A549 (cell line): ENCODE measurements around the gene OAS3. TPM values are rescaled to one million over a fixed set of nuclear protein-coding genes. Genes with fewer than 3 reads are reported as not detected.

Source experiments
- ATAC-seq, 2 experiments: fragments of 200-7000 bp in 1 of 2; fragments of >200 bp in 1 of 2; cut with Nextera tagmentation in 1 of 2; cut with Tn5 transposase in 1 of 2; 3 replicates each; pipeline versions ENCODE4 v1.8.0 to v1.9.1; 2018 to 2020; ENCODE audit warnings: mild to moderate bottlenecking in 1 of 2, moderate library complexity in 1 of 2
- CTCF ChIA-PET: fragments of 300-600 bp; sonication (Branson Sonifier 250); formaldehyde crosslinking; extraction: SDS; loops from one replicate; lab custom pipeline; 2021; ENCODE audit warnings: antibody characterized with exemption, inconsistent platforms; lab: Yijun Ruan, JAX
- POLR2A ChIA-PET: fragments of 350-600 bp; formaldehyde crosslinking; extraction: SDS; loops from one replicate; lab custom pipeline; 2021; ENCODE audit warnings: antibody characterized with exemption, inconsistent platforms; lab: Yijun Ruan, JAX
- DNase-seq, 2 experiments: peaks; one replicate each; pipeline versions ENCODE4 v3.0.0 to v3.0.0-alpha.2; 2011 to 2016; ENCODE audit warnings: low read depth in 1 of 2, low spot score in 1 of 2
- FAIRE-seq: peaks from 2 replicates; lab custom pipeline; 2011; peaks lifted over from hg19 to GRCh38; lab: Jason Lieb, UNC
- H3K27ac ChIP-seq, 2 experiments: fragments of >200 bp; sonication (Bioruptor Twin); formaldehyde crosslinking; 3 replicates each; pipeline ENCODE4 v1.5.1; 2016 to 2017
- H3K4me1 ChIP-seq: fragments of >200 bp; sonication (Bioruptor Twin); formaldehyde crosslinking; 3 replicates; pipeline ENCODE4 v1.6.1; 2016
- H3K4me2 ChIP-seq: fragments of >200 bp; sonication (Bioruptor Twin); formaldehyde crosslinking; 3 replicates; pipeline ENCODE4 v1.6.1; 2016
- H3K4me3 ChIP-seq: fragments of >200 bp; sonication (Bioruptor Twin); formaldehyde crosslinking; 3 replicates; pipeline ENCODE4 v1.5.1; 2016
- H3K9me3 ChIP-seq: fragments of >200 bp; sonication (Bioruptor Twin); formaldehyde crosslinking; 3 replicates; pipeline ENCODE4 v1.6.1; 2016
- BHLHE40 ChIP-seq: IDR thresholded peaks from 2 replicates; pipeline ENCODE4 v1.6.1; 2012; ENCODE audit warnings: low read depth, low read length, inconsistent platforms
- CBX8 ChIP-seq: fragments of 200-600 bp; sonication (generic); IDR thresholded peaks from 2 replicates; pipeline ENCODE4 v1.6.1; 2016
- CHD4 ChIP-seq: fragments of 200-600 bp; sonication (generic); IDR thresholded peaks from 2 replicates; pipeline ENCODE4 v1.6.1; 2016; ENCODE audit warnings: antibody characterized with exemption, mild to moderate bottlenecking, borderline replicate concordance
- EHMT2 ChIP-seq: fragments of 200-600 bp; sonication (generic); IDR thresholded peaks from 2 replicates; pipeline ENCODE4 v1.6.1; 2016; ENCODE audit warnings: antibody characterized with exemption, low read depth, mild to moderate bottlenecking, moderate library complexity
- ESRRA ChIP-seq: fragments of 150-350 bp; IDR thresholded peaks from 2 replicates; pipeline ENCODE4 v1.6.1; 2014; ENCODE audit warnings: mild to moderate bottlenecking, low read length, borderline replicate concordance
- FOSL2 ChIP-seq, 2 experiments: fragments of 450-650 bp in 1 of 2; fragments of >200 bp in 1 of 2; sonication (Bioruptor Twin) in 1 of 2; formaldehyde crosslinking; IDR thresholded peaks; 2 replicates each; pipeline versions ENCODE4 v1.5.0 to v1.6.1; 2016 to 2020; ENCODE audit warnings: mild to moderate bottlenecking in 1 of 2, moderate library complexity in 1 of 2
- FOXS1 ChIP-seq: fragments of 250-450 bp; sonication (Bioruptor Pico); IDR thresholded peaks from 2 replicates; pipeline ENCODE4 v1.5.0; 2020; ENCODE audit warnings: mild to moderate bottlenecking, moderate library complexity
- HDAC2 ChIP-seq: fragments of 200-600 bp; sonication (generic); IDR thresholded peaks from 2 replicates; pipeline ENCODE4 v1.6.1; 2016
- HEYL ChIP-seq: fragments of 250-450 bp; sonication (Bioruptor Pico); IDR thresholded peaks from 2 replicates; pipeline ENCODE4 v1.8.0; 2021; ENCODE audit warnings: mild to moderate bottlenecking, moderate library complexity
- JUNB ChIP-seq: fragments of >200 bp; sonication (Bioruptor Twin); formaldehyde crosslinking; IDR thresholded peaks from 2 replicates; pipeline ENCODE4 v1.6.1; 2016
- MYC ChIP-seq: IDR thresholded peaks from 2 replicates; pipeline ENCODE4 v1.6.1; 2012; ENCODE audit warnings: mild to moderate bottlenecking, inconsistent platforms, low read length, improper control_type of control experiment, borderline replicate concordance
- NFE2L2 ChIP-seq: fragments of 150-350 bp; conservative IDR thresholded peaks from 2 replicates; pipeline ENCODE4 v1.6.1; 2014; ENCODE audit warnings: low read length
- NPAS2 ChIP-seq: fragments of 250-450 bp; sonication (Bioruptor Pico); IDR thresholded peaks from 2 replicates; pipeline ENCODE4 v1.8.0; 2022; ENCODE audit warnings: mild to moderate bottlenecking, moderate library complexity, borderline replicate concordance
- NR3C1 ChIP-seq: fragments of >200 bp; sonication (Bioruptor Twin); formaldehyde crosslinking; IDR thresholded peaks from 3 replicates; pipeline ENCODE4 v1.6.1; 2017
- RAD21 ChIP-seq, 2 experiments: fragments of >200 bp in 1 of 2; sonication (Bioruptor Twin) in 1 of 2; formaldehyde crosslinking in 1 of 2; IDR thresholded peaks in 1 of 2; conservative IDR thresholded peaks in 1 of 2; 2 replicates in 1 of 2; 3 replicates in 1 of 2; pipeline ENCODE4 v1.6.1; 2012 to 2018; ENCODE audit warnings: inconsistent platforms in 1 of 2
- SMC3 ChIP-seq: fragments of >200 bp; sonication (Bioruptor Twin); formaldehyde crosslinking; IDR thresholded peaks from 3 replicates; pipeline ENCODE4 v1.6.1; 2018; ENCODE audit warnings: inconsistent platforms
- TFCP2L1 ChIP-seq: fragments of 250-450 bp; sonication (Bioruptor Pico); IDR thresholded peaks from 2 replicates; pipeline ENCODE4 v1.5.0; 2021; ENCODE audit warnings: mild to moderate bottlenecking
- ZC3H11A ChIP-seq: fragments of 450-650 bp; IDR thresholded peaks from 2 replicates; pipeline ENCODE4 v1.6.1; 2014; ENCODE audit warnings: antibody characterized with exemption, mild to moderate bottlenecking
- ZSCAN20 ChIP-seq: fragments of 250-450 bp; sonication (Bioruptor Pico); IDR thresholded peaks from 2 replicates; pipeline ENCODE4 v1.8.0; 2022; ENCODE audit warnings: mild to moderate bottlenecking, moderate library complexity
- WGBS: methylation state at CpG from one replicate; pipeline ENCODE4 v1.1.6; 2017; ENCODE audit errors: missing lambda C conversion rate; 5-methylcytosine and 5-hydroxymethylcytosine counted together
- polyA plus RNA-seq, 4 experiments: library from polyadenylated mRNA; depleted of rRNA in 3 of 4; stranded (reverse); fragments of >200 nt; fragmentation: RNase III in 1 of 4; extraction: RNeasy Plus Mini Kit Qiagen cat#74134 plus additional on column Dnase treatment in 1 of 4; gene quantifications; 2 replicates in 3 of 4; 3 replicates in 1 of 4; pipeline ENCODE4 v1.2.3, GENCODE V29; 2011 to 2017
- TF ChIP-seq, protein P1 (sequence below): fragments of 250-450 bp; sonication (Bioruptor Pico); IDR thresholded peaks from 2 replicates; pipeline ENCODE4 v1.5.0; 2021; ENCODE audit warnings: mild to moderate bottlenecking, moderate library complexity, borderline replicate concordance
- TF ChIP-seq, protein P2 (sequence below): fragments of >200 bp; sonication (Bioruptor Twin); formaldehyde crosslinking; IDR thresholded peaks from 3 replicates; pipeline ENCODE4 v1.6.1; 2016
- TF ChIP-seq, protein P3 (sequence below): fragments of >200 bp; sonication (Bioruptor Twin); formaldehyde crosslinking; IDR thresholded peaks from 3 replicates; pipeline ENCODE4 v1.5.1; 2016
- TF ChIP-seq, protein P4 (sequence below): fragments of 450-650 bp; IDR thresholded peaks from 2 replicates; pipeline ENCODE4 v1.6.1; 2014; ENCODE audit warnings: antibody characterized with exemption

Gene OAS3
- polyA plus RNA-seq, 2 of the 4 experiments (the other 2 are of a cell fraction), result 22.7 to 36.7 TPM

DNA sequence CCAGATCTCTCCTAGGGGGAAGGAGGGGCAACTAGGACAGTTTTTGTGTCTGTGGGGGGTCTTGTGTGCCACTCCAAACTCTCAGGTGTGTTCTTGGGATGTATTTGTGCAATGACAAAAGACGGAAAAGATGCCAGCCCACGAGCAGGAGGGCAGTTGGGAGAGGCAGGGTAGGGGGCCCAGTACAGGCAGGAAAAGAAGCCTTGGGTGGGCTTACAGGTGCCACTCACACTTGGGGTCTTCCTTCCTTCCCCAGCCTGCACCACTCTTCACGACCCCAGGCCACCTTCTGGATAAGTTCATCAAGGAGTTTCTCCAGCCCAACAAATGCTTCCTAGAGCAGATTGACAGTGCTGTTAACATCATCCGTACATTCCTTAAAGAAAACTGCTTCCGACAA lies 64.4 kb downstream of the OAS3 start:
- Histone ChIP-seq H3K4me2 (no peak overlapping the region), H3K4me1 (peaks cover 10% of the 10 kb centered on the region; the same call in 1 of the 3 replicates), H3K27ac (no peak overlapping the region), H3K4me3 (no peak overlapping the region), H3K9me3 (no peaks in the 10 kb centered on the region)
- TF ChIP-seq HEYL (CRISPR knock-in tag) (no peak), TFCP2L1 (no peak), ZC3H11A (no peak), CBX8 (no peak)
- TF ChIP-seq, protein P1, sequence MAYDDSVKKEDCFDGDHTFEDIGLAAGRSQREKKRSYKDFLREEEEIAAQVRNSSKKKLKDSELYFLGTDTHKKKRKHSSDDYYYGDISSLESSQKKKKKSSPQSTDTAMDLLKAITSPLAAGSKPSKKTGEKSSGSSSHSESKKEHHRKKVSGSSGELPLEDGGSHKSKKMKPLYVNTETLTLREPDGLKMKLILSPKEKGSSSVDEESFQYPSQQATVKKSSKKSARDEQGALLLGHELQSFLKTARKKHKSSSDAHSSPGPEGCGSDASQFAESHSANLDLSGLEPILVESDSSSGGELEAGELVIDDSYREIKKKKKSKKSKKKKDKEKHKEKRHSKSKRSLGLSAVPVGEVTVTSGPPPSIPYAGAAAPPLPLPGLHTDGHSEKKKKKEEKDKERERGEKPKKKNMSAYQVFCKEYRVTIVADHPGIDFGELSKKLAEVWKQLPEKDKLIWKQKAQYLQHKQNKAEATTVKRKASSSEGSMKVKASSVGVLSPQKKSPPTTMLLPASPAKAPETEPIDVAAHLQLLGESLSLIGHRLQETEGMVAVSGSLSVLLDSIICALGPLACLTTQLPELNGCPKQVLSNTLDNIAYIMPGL (CRISPR knock-in tag), result no peak
- TF ChIP-seq, protein P2, sequence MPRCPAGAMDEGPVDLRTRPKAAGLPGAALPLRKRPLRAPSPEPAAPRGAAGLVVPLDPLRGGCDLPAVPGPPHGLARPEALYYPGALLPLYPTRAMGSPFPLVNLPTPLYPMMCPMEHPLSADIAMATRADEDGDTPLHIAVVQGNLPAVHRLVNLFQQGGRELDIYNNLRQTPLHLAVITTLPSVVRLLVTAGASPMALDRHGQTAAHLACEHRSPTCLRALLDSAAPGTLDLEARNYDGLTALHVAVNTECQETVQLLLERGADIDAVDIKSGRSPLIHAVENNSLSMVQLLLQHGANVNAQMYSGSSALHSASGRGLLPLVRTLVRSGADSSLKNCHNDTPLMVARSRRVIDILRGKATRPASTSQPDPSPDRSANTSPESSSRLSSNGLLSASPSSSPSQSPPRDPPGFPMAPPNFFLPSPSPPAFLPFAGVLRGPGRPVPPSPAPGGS, result no peak
- DNase-seq, result no peak
- 72% methylated on average over 5 of the region's 5 CpGs for WGBS
- ATAC-seq, result no peak
- CTCF ChIA-PET, result interaction anchor here (0.8 to 2.3 kb wide), 2 partner anchors 10 to 13 kb away, joined by 3 to 9 read pairs; no protein-coding TSS in a partner anchor
- POLR2A ChIA-PET, result no interaction called here
- FAIRE-seq, result no peak

DNA sequence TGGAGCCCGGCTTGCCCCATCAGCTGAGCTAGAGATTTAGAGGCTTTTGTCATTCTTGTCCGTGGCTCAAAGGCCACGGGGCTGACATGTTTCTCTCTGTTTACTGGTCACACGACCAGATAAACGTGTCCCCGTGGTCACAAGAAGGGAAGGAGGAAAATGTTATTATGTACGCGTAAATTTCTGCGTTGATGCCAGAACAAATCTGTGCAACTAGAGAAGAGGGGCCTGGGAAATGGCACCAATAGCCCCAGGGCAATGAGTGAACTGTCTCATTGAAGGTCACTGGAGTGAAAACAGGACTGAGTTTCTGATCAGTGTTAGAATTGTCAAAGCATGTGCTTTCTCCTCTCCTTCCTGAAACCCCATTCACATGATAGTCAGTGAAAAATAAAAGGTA lies 65.4 kb downstream of the OAS3 start:
- H3K4me1 ChIP-seq, result peaks cover 10% of the 10 kb centered on the region; the same call in 1 of the 3 replicates
- WGBS, result 52% methylated on average over 9 of the region's 9 CpGs

DNA sequence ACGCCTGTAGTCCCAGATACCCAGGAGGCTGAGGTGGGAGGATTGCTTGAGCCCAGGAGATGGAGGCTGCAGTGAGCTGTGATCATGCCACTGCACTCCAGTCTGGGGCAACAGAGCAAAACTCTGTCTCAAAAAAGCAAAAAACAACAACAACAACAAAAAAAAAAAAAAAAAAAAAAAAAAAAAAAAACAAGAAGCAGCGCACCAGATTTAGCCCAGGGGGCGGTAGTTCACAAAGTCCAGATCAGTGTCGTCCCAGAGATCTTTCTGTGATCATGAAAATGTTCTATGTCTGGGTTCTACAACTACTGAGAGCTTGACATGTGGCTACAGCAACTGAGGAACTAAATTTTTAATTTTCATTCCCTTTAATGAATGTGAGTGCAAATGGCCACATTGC lies 67.5 kb downstream of the OAS3 start:
- no peak overlapping the region for H3K4me2 ChIP-seq
- POLR2A ChIA-PET, result no interaction called here
- 48% methylated on average over 4 of the region's 4 CpGs for WGBS
- DNase-seq (peak; percentile 20 to 33), FAIRE-seq (no peak), ATAC-seq (0 out of 6 replicates have a peak, but pooled peaks of 1 of the 2 experiments have one; percentile 32)
- H3K4me3 ChIP-seq, result no peak overlapping the region
- CTCF ChIA-PET, result interaction anchor here (0.6 to 2.2 kb wide), 5 partner anchors 12 to 1221 kb away, joined by 4 to 10 read pairs (median 7); no protein-coding TSS in a partner anchor
- H3K4me1 ChIP-seq, result peaks cover 10% of the 10 kb centered on the region; the same call in 1 of the 3 replicates
- TF ChIP-seq HDAC2, result no peak
- TF ChIP-seq RAD21 (conservative IDR thresholded peaks at IDR 0.05 in 1 of 2, IDR thresholded peaks at IDR 0.05 in 1 of 2), result 0 out of 5 replicates have a peak, but pooled peaks of 1 of the 2 experiments have one; percentile 25
- TF ChIP-seq, protein P3, sequence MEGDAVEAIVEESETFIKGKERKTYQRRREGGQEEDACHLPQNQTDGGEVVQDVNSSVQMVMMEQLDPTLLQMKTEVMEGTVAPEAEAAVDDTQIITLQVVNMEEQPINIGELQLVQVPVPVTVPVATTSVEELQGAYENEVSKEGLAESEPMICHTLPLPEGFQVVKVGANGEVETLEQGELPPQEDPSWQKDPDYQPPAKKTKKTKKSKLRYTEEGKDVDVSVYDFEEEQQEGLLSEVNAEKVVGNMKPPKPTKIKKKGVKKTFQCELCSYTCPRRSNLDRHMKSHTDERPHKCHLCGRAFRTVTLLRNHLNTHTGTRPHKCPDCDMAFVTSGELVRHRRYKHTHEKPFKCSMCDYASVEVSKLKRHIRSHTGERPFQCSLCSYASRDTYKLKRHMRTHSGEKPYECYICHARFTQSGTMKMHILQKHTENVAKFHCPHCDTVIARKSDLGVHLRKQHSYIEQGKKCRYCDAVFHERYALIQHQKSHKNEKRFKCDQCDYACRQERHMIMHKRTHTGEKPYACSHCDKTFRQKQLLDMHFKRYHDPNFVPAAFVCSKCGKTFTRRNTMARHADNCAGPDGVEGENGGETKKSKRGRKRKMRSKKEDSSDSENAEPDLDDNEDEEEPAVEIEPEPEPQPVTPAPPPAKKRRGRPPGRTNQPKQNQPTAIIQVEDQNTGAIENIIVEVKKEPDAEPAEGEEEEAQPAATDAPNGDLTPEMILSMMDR, result peak; percentile 21; the same call in 1 of the 3 replicates
- H3K27ac ChIP-seq, result no peak overlapping the region
- no peaks in the 10 kb centered on the region for H3K9me3 ChIP-seq

More for the DNA sequence above, 65.4 kb downstream of the OAS3 start:
- CTCF ChIA-PET, result interaction anchor here (0.8 kb wide), 1 partner anchor 14 kb away, joined by 3 read pairs; no protein-coding TSS in a partner anchor
- ATAC-seq (no peak), DNase-seq (no peak), FAIRE-seq (no peak)
- POLR2A ChIA-PET, result no interaction called here
- Histone ChIP-seq H3K4me2 (no peak overlapping the region), H3K4me3 (no peak overlapping the region), H3K9me3 (no peaks in the 10 kb centered on the region), H3K27ac (no peak overlapping the region)
- TF ChIP-seq EHMT2 (no peak), FOSL2 (IDR thresholded peaks at IDR 0.05) (no peak), FOSL2 (CRISPR knock-in tag; IDR thresholded peaks at IDR 0.05) (no peak), HEYL (CRISPR knock-in tag) (no peak), MYC (no peak), NPAS2 (CRISPR knock-in tag) (no peak), ESRRA (no peak), ZSCAN20 (CRISPR knock-in tag) (no peak), FOXS1 (CRISPR knock-in tag) (no peak), NFE2L2 (no peak), SMC3 (no peak), CHD4 (no peak), BHLHE40 (no peak), NR3C1 (no peak), JUNB (no peak)
- TF ChIP-seq, protein P3, result no peak
- TF ChIP-seq, protein P4, sequence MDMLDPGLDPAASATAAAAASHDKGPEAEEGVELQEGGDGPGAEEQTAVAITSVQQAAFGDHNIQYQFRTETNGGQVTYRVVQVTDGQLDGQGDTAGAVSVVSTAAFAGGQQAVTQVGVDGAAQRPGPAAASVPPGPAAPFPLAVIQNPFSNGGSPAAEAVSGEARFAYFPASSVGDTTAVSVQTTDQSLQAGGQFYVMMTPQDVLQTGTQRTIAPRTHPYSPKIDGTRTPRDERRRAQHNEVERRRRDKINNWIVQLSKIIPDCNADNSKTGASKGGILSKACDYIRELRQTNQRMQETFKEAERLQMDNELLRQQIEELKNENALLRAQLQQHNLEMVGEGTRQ, result no peak
